ENCODE results near the gene ZIC3.

The ZIC3 gene

DNA sequence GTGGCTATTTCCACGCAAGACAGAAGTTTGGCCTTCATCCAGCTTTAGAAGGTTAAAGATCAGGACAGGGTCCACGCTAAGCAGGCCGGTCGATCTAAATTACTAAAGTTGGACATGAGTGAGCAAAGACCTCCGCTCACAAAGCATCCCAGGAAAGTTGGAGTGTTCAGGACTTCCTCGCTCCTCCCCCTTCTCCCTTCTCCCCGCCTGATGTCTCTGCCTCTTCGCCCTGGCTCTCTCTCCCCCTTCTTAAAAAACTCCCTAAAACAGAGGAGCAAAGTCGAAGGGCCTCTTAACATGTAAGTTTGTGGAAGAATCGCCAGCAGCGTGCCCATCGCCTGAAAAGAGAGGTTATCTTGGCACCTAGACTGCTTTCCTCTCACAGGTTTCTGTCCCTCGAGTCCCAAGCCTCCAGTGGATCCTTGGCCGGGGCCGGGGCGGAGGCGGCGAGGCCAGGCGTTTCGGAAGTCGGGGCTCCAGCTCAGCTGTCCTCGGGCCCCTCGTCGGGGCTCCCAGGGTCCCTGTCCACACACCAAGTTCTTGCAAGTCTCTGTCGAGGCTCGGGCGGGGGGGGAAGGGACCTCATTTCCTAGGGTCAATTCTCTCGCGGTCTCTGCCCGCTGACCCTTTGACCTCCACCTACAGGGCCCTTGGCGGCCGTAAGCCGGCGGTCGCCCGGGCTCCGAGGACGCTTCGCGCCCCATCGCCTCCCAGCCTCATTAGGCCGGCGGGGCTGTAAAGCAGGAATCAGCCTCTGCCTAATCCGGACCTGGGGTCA, 7.6 kb downstream of the ZIC3 start:
- TF ChIP-seq POLR2A (IDR thresholded peaks at IDR 0.05; ENCODE audit: extremely low read depth, insufficient read length) (no peak), MYC (IDR thresholded peaks at IDR 0.05; ENCODE audit: low read depth, low read length) (no peak)
- TF ChIP-seq, protein P1, sequence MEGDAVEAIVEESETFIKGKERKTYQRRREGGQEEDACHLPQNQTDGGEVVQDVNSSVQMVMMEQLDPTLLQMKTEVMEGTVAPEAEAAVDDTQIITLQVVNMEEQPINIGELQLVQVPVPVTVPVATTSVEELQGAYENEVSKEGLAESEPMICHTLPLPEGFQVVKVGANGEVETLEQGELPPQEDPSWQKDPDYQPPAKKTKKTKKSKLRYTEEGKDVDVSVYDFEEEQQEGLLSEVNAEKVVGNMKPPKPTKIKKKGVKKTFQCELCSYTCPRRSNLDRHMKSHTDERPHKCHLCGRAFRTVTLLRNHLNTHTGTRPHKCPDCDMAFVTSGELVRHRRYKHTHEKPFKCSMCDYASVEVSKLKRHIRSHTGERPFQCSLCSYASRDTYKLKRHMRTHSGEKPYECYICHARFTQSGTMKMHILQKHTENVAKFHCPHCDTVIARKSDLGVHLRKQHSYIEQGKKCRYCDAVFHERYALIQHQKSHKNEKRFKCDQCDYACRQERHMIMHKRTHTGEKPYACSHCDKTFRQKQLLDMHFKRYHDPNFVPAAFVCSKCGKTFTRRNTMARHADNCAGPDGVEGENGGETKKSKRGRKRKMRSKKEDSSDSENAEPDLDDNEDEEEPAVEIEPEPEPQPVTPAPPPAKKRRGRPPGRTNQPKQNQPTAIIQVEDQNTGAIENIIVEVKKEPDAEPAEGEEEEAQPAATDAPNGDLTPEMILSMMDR (IDR thresholded peaks at IDR 0.05; ENCODE audit: low read depth, low read length): no peak
- TF ChIP-seq, protein P2, sequence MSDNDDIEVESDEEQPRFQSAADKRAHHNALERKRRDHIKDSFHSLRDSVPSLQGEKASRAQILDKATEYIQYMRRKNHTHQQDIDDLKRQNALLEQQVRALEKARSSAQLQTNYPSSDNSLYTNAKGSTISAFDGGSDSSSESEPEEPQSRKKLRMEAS (IDR thresholded peaks at IDR 0.05; ENCODE audit: low read depth, low read length): no peak
- no peak for DNase-seq (ENCODE audit: low read depth)
- H3K4me3 ChIP-seq (ENCODE audit: low read depth, low read length): no peak overlapping the region

DNA sequence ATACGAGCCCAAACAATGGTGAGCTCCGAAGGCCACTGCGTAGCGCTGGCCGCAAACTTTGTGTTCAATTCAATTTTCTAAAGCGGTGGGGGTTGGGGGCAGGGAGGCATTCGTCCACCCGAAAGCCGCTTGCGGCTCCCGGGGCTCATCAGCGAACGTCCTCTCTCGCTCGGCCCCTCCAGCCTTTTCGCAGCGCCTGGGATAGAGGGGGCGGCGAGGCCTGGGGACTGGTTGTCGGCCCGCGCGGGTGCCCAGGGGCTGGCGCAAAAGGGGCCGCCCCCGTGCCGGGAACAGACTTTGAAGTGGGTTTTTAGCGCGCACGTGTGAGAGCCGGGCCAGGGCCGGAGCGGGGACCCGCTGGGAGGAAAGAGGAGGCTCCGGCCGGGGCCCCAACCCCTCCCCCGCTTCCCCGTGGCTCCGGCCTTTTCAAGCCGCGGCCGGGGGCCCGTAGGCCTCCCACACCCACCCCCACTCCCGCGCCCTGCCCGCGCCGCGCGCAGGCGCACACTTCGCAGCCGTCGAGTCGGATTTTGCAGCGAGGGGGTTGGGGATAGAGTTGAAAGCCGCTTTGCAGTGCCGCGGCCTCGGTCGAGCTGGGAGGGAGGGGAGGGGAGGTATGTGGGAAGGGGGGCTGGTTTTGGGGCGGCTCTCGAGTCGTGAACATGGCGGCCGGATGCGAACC, 8.3 kb downstream of the ZIC3 start:
- no peak for TF ChIP-seq POLR2A (IDR thresholded peaks at IDR 0.05; ENCODE audit: extremely low read depth, insufficient read length)
- TF ChIP-seq MYC (IDR thresholded peaks at IDR 0.05; ENCODE audit: low read depth, low read length): no peak
- TF ChIP-seq, protein P2 (IDR thresholded peaks at IDR 0.05; ENCODE audit: low read depth, low read length): no peak
- no peak for DNase-seq (ENCODE audit: low read depth)
- no peak overlapping the region for H3K4me3 ChIP-seq (ENCODE audit: low read depth, low read length)

DNA sequence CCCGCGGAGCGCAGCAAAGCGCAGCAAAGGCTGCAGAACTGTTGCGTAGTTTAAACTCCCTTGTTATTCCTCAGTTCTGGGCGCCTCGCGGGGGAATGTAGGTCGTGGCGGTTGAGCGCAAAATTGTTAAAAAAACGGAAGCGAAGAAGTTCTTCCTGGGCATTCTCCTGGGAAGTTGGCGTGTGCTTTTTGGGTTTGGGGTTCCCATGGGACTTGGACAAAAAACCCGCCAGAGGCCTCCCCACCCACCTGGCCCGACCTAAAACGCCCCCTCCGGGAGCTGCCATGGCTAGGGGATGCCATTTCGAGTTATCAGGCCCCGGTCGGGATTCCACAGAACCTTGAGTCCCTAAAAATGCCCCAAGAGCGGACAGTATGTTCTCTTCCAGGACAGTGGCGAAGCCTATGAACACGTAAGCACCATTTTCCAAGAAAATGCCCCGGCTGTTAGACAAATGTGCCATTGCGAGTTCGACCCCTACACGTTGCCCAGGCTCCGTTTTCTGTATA, 8.9 kb downstream of the ZIC3 start:
- DNase-seq (ENCODE audit: low read depth): no peak
- TF ChIP-seq POLR2A (IDR thresholded peaks at IDR 0.05; ENCODE audit: extremely low read depth, insufficient read length) (no peak), MYC (IDR thresholded peaks at IDR 0.05; ENCODE audit: low read depth, low read length) (no peak)
- TF ChIP-seq, protein P1 (IDR thresholded peaks at IDR 0.05; ENCODE audit: low read depth, low read length): no peak
- TF ChIP-seq, protein P2 (IDR thresholded peaks at IDR 0.05; ENCODE audit: low read depth, low read length): no peak
- H3K4me3 ChIP-seq (ENCODE audit: low read depth, low read length): no peak overlapping the region

DNA sequence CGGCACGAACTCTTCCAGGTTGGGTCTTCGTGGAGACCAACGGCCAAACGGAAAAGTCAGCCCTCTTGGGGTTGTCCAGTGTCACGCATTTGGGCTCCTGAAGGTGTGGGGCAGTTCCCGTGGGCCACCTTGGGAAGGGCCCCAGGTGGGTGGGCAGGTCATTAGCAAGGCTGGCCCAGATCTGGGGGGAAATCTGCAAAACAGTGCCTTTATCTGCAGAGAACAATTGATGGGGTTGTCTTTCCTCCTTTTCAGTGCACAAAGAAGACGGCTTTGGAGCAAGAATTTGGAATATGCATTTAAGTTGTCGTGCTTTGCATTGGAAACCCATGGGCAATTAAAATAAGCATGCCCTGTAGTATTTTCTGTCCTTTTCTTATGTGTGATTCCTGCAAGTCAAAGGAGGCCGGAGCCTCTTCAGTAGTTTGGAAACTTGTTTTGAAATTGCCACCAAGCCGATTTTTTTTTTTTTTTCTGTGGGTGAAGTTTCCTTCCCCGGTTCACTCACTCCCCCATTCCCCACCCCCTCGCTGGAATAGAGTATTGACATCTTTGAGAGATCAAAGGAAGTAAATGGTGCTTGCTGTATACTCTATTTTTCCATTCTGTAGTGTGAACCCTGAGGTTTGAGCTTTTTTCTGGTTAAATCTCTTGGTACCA, 9.8 kb downstream of the ZIC3 start:
- no peak overlapping the region for H3K4me3 ChIP-seq (ENCODE audit: low read depth, low read length)
- TF ChIP-seq, protein P2 (IDR thresholded peaks at IDR 0.05; ENCODE audit: low read depth, low read length): no peak
- TF ChIP-seq, protein P1 (IDR thresholded peaks at IDR 0.05; ENCODE audit: low read depth, low read length): no peak
- TF ChIP-seq MYC (IDR thresholded peaks at IDR 0.05; ENCODE audit: low read depth, low read length): no peak
- TF ChIP-seq POLR2A (IDR thresholded peaks at IDR 0.05; ENCODE audit: extremely low read depth, insufficient read length): no peak
- no peak for DNase-seq (ENCODE audit: low read depth)

DNA sequence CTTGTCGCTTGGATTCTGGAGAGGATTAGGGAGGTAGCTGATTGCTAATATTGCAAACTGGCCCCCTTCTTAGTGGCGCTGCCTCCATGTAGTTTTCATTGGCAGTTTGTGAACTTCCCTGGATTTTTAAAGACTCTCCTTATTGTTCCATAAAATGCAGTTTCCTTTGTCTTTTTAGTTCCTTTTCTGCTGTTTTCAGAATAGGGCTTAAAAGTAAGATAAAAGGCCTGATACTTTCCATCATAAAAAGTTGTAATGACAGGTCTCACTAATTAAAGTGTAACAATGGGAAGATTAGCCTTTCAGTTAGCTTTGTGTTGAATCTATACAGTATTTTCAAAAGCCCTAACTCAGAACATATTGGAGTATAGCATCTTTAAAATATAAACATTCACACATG, 21.2 kb downstream of the ZIC3 start:
- no peak overlapping the region for H3K4me3 ChIP-seq (ENCODE audit: low read depth, low read length)
- TF ChIP-seq, protein P2 (IDR thresholded peaks at IDR 0.05; ENCODE audit: low read depth, low read length): no peak
- TF ChIP-seq MYC (IDR thresholded peaks at IDR 0.05; ENCODE audit: low read depth, low read length) (no peak), POLR2A (IDR thresholded peaks at IDR 0.05; ENCODE audit: extremely low read depth, insufficient read length) (no peak)
- TF ChIP-seq, protein P1 (IDR thresholded peaks at IDR 0.05; ENCODE audit: low read depth, low read length): no peak
- no peak for DNase-seq (ENCODE audit: low read depth)
